NCI-H187 treated with DMSO at 0.1 percent for 48 hours (cell line): Measurements from ENCODE around the gene CEP57.
"Not testable (repeated sequence)": the region's sequence is repeated elsewhere in the genome, so short reads cannot be mapped to it uniquely, and the experiment has no call there.

Experiments used
- DNase-seq: peaks from one replicate; lab custom pipeline; 2025; lab: John Stamatoyannopoulos, UW

CEP57 gene

DNA sequence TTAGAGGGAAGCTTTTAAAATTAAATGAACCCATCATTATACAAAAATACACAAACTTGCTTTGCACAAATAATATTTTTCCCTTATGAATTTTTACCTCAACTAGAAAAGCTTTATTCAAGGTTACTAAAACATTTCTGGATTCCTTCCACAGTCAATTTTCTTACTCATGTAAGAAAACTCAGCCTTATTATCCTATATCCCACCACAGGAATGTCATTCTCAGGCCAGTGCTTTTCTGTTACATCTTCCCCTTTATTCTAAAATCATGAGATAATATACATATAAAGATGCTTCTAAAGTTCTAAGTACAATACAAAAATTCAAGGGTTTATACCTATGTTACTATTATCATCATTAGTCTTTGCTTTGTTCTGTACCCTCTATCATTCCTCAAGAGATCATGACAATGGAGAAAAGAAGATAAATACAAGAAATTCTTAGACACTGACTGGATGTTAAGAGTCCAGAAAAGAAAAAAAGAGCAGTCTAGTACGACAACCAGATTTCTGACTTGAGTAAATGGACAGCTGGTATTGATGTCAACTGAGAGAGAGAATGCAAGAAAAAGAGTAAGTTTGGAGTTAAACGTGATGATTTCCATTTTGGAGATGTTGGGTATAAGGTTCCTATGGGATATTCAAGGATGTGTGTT is 73.3 kb downstream of the CEP57 start:
- no peak for DNase-seq

DNA sequence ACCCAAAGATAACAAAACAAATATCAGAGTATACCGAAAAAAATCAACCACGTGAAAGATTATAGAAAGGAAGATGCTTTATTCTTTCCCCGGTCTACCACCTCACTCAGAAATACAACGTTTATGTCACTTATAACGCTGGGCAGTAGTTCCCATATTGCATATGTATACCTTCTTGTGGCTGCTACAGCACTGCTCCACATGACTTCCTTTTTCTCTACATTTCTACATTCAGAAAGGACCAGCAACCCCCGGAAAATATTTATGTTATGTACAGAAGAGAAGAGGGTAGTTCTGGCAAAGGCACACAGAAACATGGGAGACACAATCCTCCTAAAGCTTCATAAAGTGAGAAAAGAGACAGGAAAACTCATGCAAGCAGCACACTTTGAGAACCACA is 76.8 kb downstream of the CEP57 start:
- DNase-seq = no peak

DNA sequence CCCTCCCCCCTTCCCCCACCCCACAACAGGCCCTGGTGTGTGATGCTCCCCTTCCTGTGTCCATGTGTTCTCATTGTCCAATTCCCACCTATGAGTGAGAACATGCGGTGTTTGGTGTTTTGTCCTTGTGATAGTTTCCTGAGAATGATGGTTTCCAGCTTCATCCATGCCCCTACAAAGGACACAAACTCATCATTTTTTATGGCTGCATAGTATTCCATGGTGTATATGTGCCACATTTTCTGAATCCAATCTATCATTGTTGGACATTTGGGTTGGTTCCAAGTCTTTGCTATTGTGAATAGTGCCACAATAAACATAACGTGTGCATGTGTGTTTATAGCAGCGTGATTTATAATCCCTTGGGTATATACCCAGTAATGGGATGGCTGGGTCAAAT is 80.6 kb downstream of the CEP57 start:
- DNase-seq = not testable (repeated sequence)

DNA sequence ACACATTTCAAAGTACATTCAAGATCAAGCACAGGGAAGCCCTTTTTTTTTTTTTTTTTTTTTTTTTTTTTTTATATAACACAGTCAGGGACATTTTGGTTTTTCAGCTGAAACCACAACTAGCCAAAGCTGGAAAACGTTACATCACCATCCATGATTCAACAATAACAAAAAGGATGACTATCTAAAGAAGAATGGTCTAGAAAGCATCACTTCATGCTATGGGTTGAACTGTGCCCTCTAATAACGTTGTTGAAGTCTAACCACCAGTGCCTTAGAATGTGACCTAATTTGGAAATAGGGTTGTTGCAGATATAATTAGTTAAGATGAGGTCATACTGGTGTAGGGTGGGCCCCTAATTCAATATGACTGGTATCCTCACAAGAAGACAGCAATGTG is 87.0 kb downstream of the CEP57 start:
- DNase-seq = no peak
